ENCODE results near the gene PNMA6F. TPM values are rescaled to one million over a fixed set of nuclear protein-coding genes. Genes with fewer than 3 reads are reported as not detected.

The PNMA6F gene
- total and polyA plus RNA-seq, 4 donors = not detected

GRCh38 chrX:153366878-153367538, 45.4 kb upstream of the PNMA6F start:
- Histone ChIP-seq H3K4me1 (ENCODE audit: control insufficient read depth in 5 of 5, insufficient read depth in 5 of 5, low read length in 5 of 5) (no peaks in the 10 kb centered on the region), H3K9me3 (ENCODE audit: control insufficient read depth in 4 of 4, insufficient read depth in 3 of 4, low read length in 3 of 4) (peaks cover 0 to 3% (median 0%) of the 10 kb centered on the region in 4 donors), H3K9ac (ENCODE audit: insufficient read depth in 1 of 2, low read length in 2 of 2) (no peak overlapping the region), H3K27ac (ENCODE audit: low read depth in 1 of 2, low read length in 1 of 2) (no peak overlapping the region), H3K4me3 (no peak overlapping the region), H3K27me3 (ENCODE audit: control insufficient read depth in 3 of 3, insufficient read depth in 3 of 3, low read length in 2 of 3) (peaks cover 0 to 4% (median 0%) of the 10 kb centered on the region in 3 donors), H3K36me3 (ENCODE audit: control insufficient read depth in 4 of 4, insufficient read depth in 4 of 4, low read length in 4 of 4) (no peaks in the 10 kb centered on the region)
- DNase-seq (no peak), ATAC-seq (ENCODE audit: insufficient read depth, low FRiP score) (no peak)
- TF ChIP-seq CTCF (IDR thresholded peaks at IDR 0.05; ENCODE audit: control extremely low read depth, extremely low read depth) = no peak
- 76 to 92% methylated on average over 5 of the region's 5 CpGs for WGBS, 2 donors

- Histone ChIP-seq H3K27me3 (ENCODE audit: control insufficient read depth in 3 of 3, insufficient read depth in 3 of 3, low read length in 2 of 3) (peaks cover 0 to 4% (median 0%) of the 10 kb centered on the region in 3 donors), H3K4me1 (ENCODE audit: control insufficient read depth in 5 of 5, insufficient read depth in 5 of 5, low read length in 5 of 5) (no peaks in the 10 kb centered on the region), H3K9ac (ENCODE audit: insufficient read depth in 1 of 2, low read length in 2 of 2) (no peak overlapping the region), H3K36me3 (ENCODE audit: control insufficient read depth in 4 of 4, insufficient read depth in 4 of 4, low read length in 4 of 4) (no peaks in the 10 kb centered on the region), H3K27ac (ENCODE audit: low read depth in 1 of 2, low read length in 1 of 2) (no peak overlapping the region), H3K4me3 (no peak overlapping the region), H3K9me3 (ENCODE audit: control insufficient read depth in 4 of 4, insufficient read depth in 3 of 4, low read length in 3 of 4) (peaks cover 0 to 3% (median 0%) of the 10 kb centered on the region in 4 donors)
- ATAC-seq (ENCODE audit: insufficient read depth, low FRiP score) (no peak), DNase-seq (no peak)
- WGBS, 2 donors = 81 to 82% methylated on average over 3 of the region's 3 CpGs
- no peak for TF ChIP-seq CTCF (IDR thresholded peaks at IDR 0.05; ENCODE audit: control extremely low read depth, extremely low read depth)
These were observed 44.6 kb upstream of the PNMA6F start for GRCh38 chrX:153366119-153366518.

GRCh38 chrX:153365670-153366069, 44.1 kb upstream of the PNMA6F start:
- Histone ChIP-seq H3K4me3 (no peak overlapping the region), H3K27ac (ENCODE audit: low read depth in 1 of 2, low read length in 1 of 2) (no peak overlapping the region), H3K9ac (ENCODE audit: insufficient read depth in 1 of 2, low read length in 2 of 2) (no peak overlapping the region), H3K27me3 (ENCODE audit: control insufficient read depth in 3 of 3, insufficient read depth in 3 of 3, low read length in 2 of 3) (peaks cover 0 to 4% (median 0%) of the 10 kb centered on the region in 3 donors), H3K9me3 (ENCODE audit: control insufficient read depth in 4 of 4, insufficient read depth in 3 of 4, low read length in 3 of 4) (peaks cover 0 to 3% (median 0%) of the 10 kb centered on the region in 4 donors), H3K4me1 (ENCODE audit: control insufficient read depth in 5 of 5, insufficient read depth in 5 of 5, low read length in 5 of 5) (no peaks in the 10 kb centered on the region), H3K36me3 (ENCODE audit: control insufficient read depth in 4 of 4, insufficient read depth in 4 of 4, low read length in 4 of 4) (no peaks in the 10 kb centered on the region)
- TF ChIP-seq CTCF (IDR thresholded peaks at IDR 0.05; ENCODE audit: control extremely low read depth, extremely low read depth) = no peak
- 77 to 89% methylated on average over 4 of the region's 4 CpGs for WGBS, 2 donors
- no peak for ATAC-seq (ENCODE audit: insufficient read depth, low FRiP score)
- DNase-seq = no peak

All from lung (tissue), 12 donors.